CD8-positive, alpha-beta memory T cell (primary cell): Measurements from ENCODE around the gene ZNF793. TPM values are rescaled to one million over a fixed set of nuclear protein-coding genes. Genes with fewer than 3 reads are reported as not detected.

Source experiments
- CTCF ChIA-PET: fragments of 350-600 bp; sonication (Branson Sonifier 250); formaldehyde crosslinking; loops from one replicate; lab custom pipeline; 2021; ENCODE audit warnings: antibody characterized with exemption; lab: Charles Lee
- POLR2A ChIA-PET: fragments of 350-600 bp; sonication (Branson Sonifier 250); formaldehyde crosslinking; loops from one replicate; lab custom pipeline; 2021; ENCODE audit warnings: antibody characterized with exemption; lab: Charles Lee
- DNase-seq, 5 donors: peaks; one replicate each; pipeline versions ENCODE4 v3.0.0 to v3.0.0-alpha.2; 2020 to 2022; ENCODE audit warnings: mixed read lengths in 1 of 5
- H3K27ac ChIP-seq: one replicate; pipeline ENCODE4 v1.7.0; 2013; ENCODE audit warnings: low read depth, mild to moderate bottlenecking, low read length, moderate library complexity
- H3K27me3 ChIP-seq: 2 replicates; pipeline ENCODE4 v1.7.0; 2013; ENCODE audit warnings: low read length, mild to moderate bottlenecking; ENCODE audit not compliant: insufficient read depth, poor library complexity, severe bottlenecking
- H3K36me3 ChIP-seq: 2 replicates; pipeline ENCODE4 v1.7.0; 2013; ENCODE audit warnings: mild to moderate bottlenecking, low read length, moderate library complexity; ENCODE audit not compliant: insufficient read depth
- H3K4me1 ChIP-seq: 2 replicates; pipeline ENCODE4 v1.7.0; 2013; ENCODE audit warnings: mild to moderate bottlenecking, low read length, moderate library complexity; ENCODE audit not compliant: insufficient read depth
- H3K4me3 ChIP-seq: 2 replicates; pipeline ENCODE4 v1.7.0; 2013; ENCODE audit warnings: mild to moderate bottlenecking, low read length
- H3K9me3 ChIP-seq: 2 replicates; pipeline ENCODE4 v1.7.0; 2013; ENCODE audit warnings: mild to moderate bottlenecking, low read length
- H3K27ac Mint-ChIP-seq, 8 donors: one replicate each; pipeline ENCODE4 v1.8.0; 2020 to 2021; ENCODE audit warnings: mixed read lengths in 8 of 8, mild to moderate bottlenecking in 6 of 8, inconsistent platforms in 3 of 8, moderate library complexity in 3 of 8
- H3K27me3 Mint-ChIP-seq, 2 donors: one replicate each; pipeline ENCODE4 v1.8.0; 2020 to 2021; ENCODE audit warnings: mixed read lengths in 2 of 2, mild to moderate bottlenecking in 1 of 2, moderate library complexity in 1 of 2
- H3K36me3 Mint-ChIP-seq, 3 donors: one replicate each; pipeline ENCODE4 v1.8.0; 2020 to 2021; ENCODE audit warnings: mixed read lengths in 3 of 3, inconsistent platforms in 1 of 3, mild to moderate bottlenecking in 1 of 3
- H3K4me1 Mint-ChIP-seq, 3 donors: one replicate each; pipeline ENCODE4 v1.8.0; 2020 to 2021; ENCODE audit warnings: mixed read lengths in 3 of 3, inconsistent platforms in 1 of 3, mild to moderate bottlenecking in 1 of 3
- H3K4me3 Mint-ChIP-seq, 7 donors: one replicate each; pipeline ENCODE4 v1.8.0; 2020 to 2021; ENCODE audit warnings: mixed read lengths in 7 of 7, mild to moderate bottlenecking in 6 of 7, moderate library complexity in 4 of 7, inconsistent platforms in 2 of 7
- H3K9me3 Mint-ChIP-seq, 5 donors: one replicate each; pipeline ENCODE4 v1.8.0; 2020 to 2022; ENCODE audit warnings: mixed read lengths in 5 of 5, mild to moderate bottlenecking in 3 of 5, moderate library complexity in 2 of 5, inconsistent platforms in 1 of 5
- polyA plus RNA-seq: library from polyadenylated mRNA; unstranded; fragments of 300-500 nt; fragmentation: Illumina TruSeq; gene quantifications from one replicate; pipeline ENCODE4 v1.2.3, GENCODE V29; 2021
- total RNA-seq, 2 experiments: library from RNA; stranded (reverse); gene quantifications; one replicate each; pipeline ENCODE4 v1.2.3, GENCODE V29; 2021

The ZNF793 gene
- total RNA-seq, result 1 to 10 TPM; 3.9 to 4.1 TPM
- 1.1 TPM for polyA plus RNA-seq

- H3K36me3 ChIP-seq, result no peaks in the 10 kb centered on the region
- H3K27ac Mint-ChIP-seq, result no peak within 1 kb of the TSS
- H3K4me1 ChIP-seq, result peaks cover 9% of the 10 kb centered on the region
- peaks cover 13% of the 10 kb centered on the region for H3K9me3 ChIP-seq
- H3K4me3 Mint-ChIP-seq, result no peak within 1 kb of the TSS
- peak; percentile 63 to 89 (median 82) for DNase-seq
- peak within 1 kb of the TSS; percentile 67 for H3K4me3 ChIP-seq
- peak within 1 kb of the TSS; percentile 86 for H3K27ac ChIP-seq
- H3K9me3 Mint-ChIP-seq, result peaks cover 14 to 31% (median 20%) of the 10 kb centered on the region in 5 donors
- H3K4me1 Mint-ChIP-seq, result peaks cover 0 to 4% (median 0%) of the 10 kb centered on the region in 3 donors
- H3K27me3 Mint-ChIP-seq, result no peaks in the 10 kb centered on the region
- H3K36me3 Mint-ChIP-seq, result peaks cover 9 to 42% (median 28%) of the 10 kb centered on the region in 3 donors
- POLR2A ChIA-PET, result interaction anchor here (0.5 to 2.1 kb wide), 11 partner anchors 37 to 1128 kb away, joined by 3 to 22 read pairs (median 7); partner anchors contain the start of genes ZFP14, ZNF345, ZNF527 and ZNF540
- H3K27me3 ChIP-seq, result no peaks in the 10 kb centered on the region
- CTCF ChIA-PET, result interaction anchor here (1.1 to 1.6 kb wide), 2 partner anchors 39 to 88 kb away, joined by 3 to 7 read pairs; partner anchors contain the start of genes ZNF540, ZNF569 and ZNF571
These were observed at the start of gene ZNF793 for GRCh38 chr19:37506387-37507166. Gene ZNF793 (plus strand): TSS chr19:37506939. CDS start chr19:37523440, 16,501 bp downstream.

GRCh38 chr19:37466277-37466797 lies 40.4 kb upstream of the ZNF793 start:
- Histone ChIP-seq H3K36me3 (peaks cover 20% of the 10 kb centered on the region), H3K9me3 (peaks cover 7% of the 10 kb centered on the region), H3K4me3 (peak overlapping the region; percentile 94), H3K4me1 (peaks cover 24% of the 10 kb centered on the region), H3K27ac (peak overlapping the region; percentile 77), H3K27me3 (no peaks in the 10 kb centered on the region)
- Mint-ChIP-seq H3K36me3 (peaks cover 14 to 42% (median 16%) of the 10 kb centered on the region in 3 donors), H3K9me3 (peaks cover 9 to 20% (median 15%) of the 10 kb centered on the region in 5 donors), H3K4me1 (peaks cover 40 to 49% (median 47%) of the 10 kb centered on the region in 3 donors), H3K4me3 (peak overlapping the region; percentile 87 to 99 (median 97)), H3K27me3 (no peaks in the 10 kb centered on the region), H3K27ac (peak overlapping the region in 7 of 8 donors; percentile 89 to 98 (median 98))
- POLR2A ChIA-PET, result interaction anchor here (0.5 to 2.3 kb wide), 4 partner anchors 95 to 311 kb away, joined by 4 to 15 read pairs (median 8); partner anchors contain the start of genes ZNF527, ZNF540 and ZNF571
- CTCF ChIA-PET, result no interaction called here
- DNase-seq, result no peak

GRCh38 chr19:37466798-37467607 lies 39.7 kb upstream of the ZNF793 start, which contains the start of gene ZNF569:
Gene ZNF569 (minus strand): TSS chr19:37467444. CDS start chr19:37444921, 22,523 bp downstream.
- peak; percentile 78 to 93 (median 91) for DNase-seq
- no peaks in the 10 kb centered on the region for H3K27me3 ChIP-seq
- peaks cover 40 to 49% (median 47%) of the 10 kb centered on the region in 3 donors for H3K4me1 Mint-ChIP-seq
- H3K9me3 ChIP-seq, result peaks cover 7% of the 10 kb centered on the region
- peak within 1 kb of the TSS; percentile 77 for H3K27ac ChIP-seq
- ChIA-PET CTCF (interaction anchor here (0.9 to 1.2 kb wide), 2 partner anchors 39 to 96 kb away, joined by 3 to 5 read pairs; partner anchors contain the start of genes ZNF527 and ZNF793), POLR2A (interaction anchor here (0.6 to 2.3 kb wide), 9 partner anchors 39 to 1272 kb away, joined by 3 to 15 read pairs (median 6); partner anchors contain the start of genes ZNF461, ZNF527, ZNF540 and ZNF571)
- H3K27me3 Mint-ChIP-seq, result no peaks in the 10 kb centered on the region
- peaks cover 14 to 42% (median 16%) of the 10 kb centered on the region in 3 donors for H3K36me3 Mint-ChIP-seq
- peaks cover 9 to 20% (median 15%) of the 10 kb centered on the region in 5 donors for H3K9me3 Mint-ChIP-seq
- H3K36me3 ChIP-seq, result peaks cover 23% of the 10 kb centered on the region
- H3K4me3 Mint-ChIP-seq, result peak within 1 kb of the TSS; percentile 87 to 99 (median 97)
- H3K4me3 ChIP-seq, result peak within 1 kb of the TSS; percentile 94
- peaks cover 24% of the 10 kb centered on the region for H3K4me1 ChIP-seq
- peak within 1 kb of the TSS; percentile 89 to 98 (median 98) for H3K27ac Mint-ChIP-seq

GRCh38 chr19:37467608-37468090 lies 39.1 kb upstream of the ZNF793 start:
- Histone ChIP-seq H3K36me3 (peaks cover 18% of the 10 kb centered on the region), H3K27ac (peak overlapping the region; percentile 77), H3K4me3 (peak overlapping the region; percentile 94), H3K27me3 (no peaks in the 10 kb centered on the region), H3K4me1 (peaks cover 24% of the 10 kb centered on the region), H3K9me3 (peaks cover 5% of the 10 kb centered on the region)
- Mint-ChIP-seq H3K4me3 (peak overlapping the region; percentile 87 to 99 (median 97)), H3K36me3 (peaks cover 14 to 42% (median 16%) of the 10 kb centered on the region in 3 donors), H3K4me1 (peaks cover 40 to 49% (median 47%) of the 10 kb centered on the region in 3 donors), H3K27ac (peak overlapping the region; percentile 89 to 98 (median 98)), H3K27me3 (no peaks in the 10 kb centered on the region), H3K9me3 (peaks cover 9 to 20% (median 15%) of the 10 kb centered on the region in 5 donors)
- ChIA-PET CTCF (interaction anchor here (0.9 to 1.2 kb wide), 2 partner anchors 39 to 97 kb away, joined by 3 to 5 read pairs; partner anchors contain the start of genes ZNF527 and ZNF793), POLR2A (interaction anchor here (0.6 to 2.3 kb wide), 8 partner anchors 9 to 801 kb away, joined by 3 to 15 read pairs (median 6); partner anchors contain the start of genes ZNF461, ZNF527, ZNF540 and ZNF571)
- DNase-seq, result no peak

GRCh38 chr19:37468961-37469777 lies 37.6 kb upstream of the ZNF793 start, which contains the start of gene ZNF570:
Gene ZNF570 (plus strand): TSS chr19:37469356. CDS start chr19:37470355, 999 bp downstream.
- Mint-ChIP-seq H3K9me3 (peaks cover 9 to 20% (median 15%) of the 10 kb centered on the region in 5 donors), H3K27me3 (no peaks in the 10 kb centered on the region), H3K27ac (peak within 1 kb of the TSS; percentile 89 to 99 (median 98)), H3K36me3 (peaks cover 14 to 40% (median 16%) of the 10 kb centered on the region in 3 donors), H3K4me3 (peak within 1 kb of the TSS; percentile 92 to 99 (median 97)), H3K4me1 (peaks cover 40 to 49% (median 47%) of the 10 kb centered on the region in 3 donors)
- peak; percentile 77 to 91 (median 86) for DNase-seq
- ChIA-PET CTCF (interaction anchor here (0.8 to 1.6 kb wide), 2 partner anchors 99 to 126 kb away, joined by 3 to 5 read pairs; partner anchors contain the start of genes ZNF527, ZNF540 and ZNF571), POLR2A (interaction anchor here (0.7 to 1.4 kb wide), 8 partner anchors 37 to 1255 kb away, joined by 3 to 21 read pairs (median 6); partner anchors contain the start of genes ZFP30, ZNF527, ZNF540 and ZNF565)
- Histone ChIP-seq H3K4me1 (peaks cover 24% of the 10 kb centered on the region), H3K9me3 (peaks cover 7% of the 10 kb centered on the region), H3K4me3 (peak within 1 kb of the TSS; percentile 94), H3K36me3 (peaks cover 11% of the 10 kb centered on the region), H3K27me3 (no peaks in the 10 kb centered on the region), H3K27ac (peak within 1 kb of the TSS; percentile 90)

GRCh38 chr19:37470216-37470615 lies 36.5 kb upstream of the ZNF793 start:
- peak overlapping the region; percentile 7 to 99 (median 97) for H3K4me3 Mint-ChIP-seq
- peak overlapping the region in 6 of 8 donors; percentile 89 to 99 (median 98) for H3K27ac Mint-ChIP-seq
- Histone ChIP-seq H3K27me3 (no peaks in the 10 kb centered on the region), H3K9me3 (peaks cover 9% of the 10 kb centered on the region), H3K36me3 (peaks cover 5% of the 10 kb centered on the region), H3K4me3 (peak overlapping the region; percentile 94), H3K27ac (no peak overlapping the region), H3K4me1 (peaks cover 24% of the 10 kb centered on the region)
- ChIA-PET CTCF (no interaction called here), POLR2A (no interaction called here)
- DNase-seq, result no peak
- peaks cover 5 to 35% (median 10%) of the 10 kb centered on the region in 3 donors for H3K36me3 Mint-ChIP-seq
- no peaks in the 10 kb centered on the region for H3K27me3 Mint-ChIP-seq
- H3K4me1 Mint-ChIP-seq, result peaks cover 35 to 45% (median 42%) of the 10 kb centered on the region in 3 donors
- peaks cover 6 to 19% (median 10%) of the 10 kb centered on the region in 5 donors for H3K9me3 Mint-ChIP-seq
